GM11168 (cell line): ENCODE measurements around the gene DOCK4.

ENCODE experiments used
- in situ Hi-C: fragments of 300-500 bp; cut with MboI; formaldehyde crosslinking; loops from one replicate; pipeline ENCODE4 v1.12.0; 2022; ENCODE audit warnings: low sequenced_read_pairs; ENCODE audit not compliant: unreplicated experiment

The DOCK4 gene

GRCh38 chr7:111677848-111678247, 528.4 kb downstream of the DOCK4 start:
- in situ Hi-C loops = no loop called here

DNA sequence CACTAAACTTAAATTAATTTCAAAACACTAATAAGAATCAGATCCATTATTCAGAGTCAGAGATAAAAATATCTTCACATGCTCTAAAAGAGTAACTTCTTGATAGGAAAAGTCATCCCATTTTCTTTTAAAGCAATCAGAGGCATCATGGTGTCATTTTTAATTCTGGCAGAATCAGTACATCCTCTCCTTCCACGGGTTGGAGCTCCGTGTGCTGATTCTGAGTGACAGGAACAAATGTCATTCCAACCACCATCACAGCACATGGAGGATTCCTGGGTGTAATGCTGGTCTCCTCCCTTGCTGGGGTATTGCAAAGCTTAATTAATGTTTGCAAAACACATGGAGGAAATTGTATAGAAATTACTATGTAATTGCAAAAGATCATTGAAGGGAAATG, 529.4 kb downstream of the DOCK4 start:
- in situ Hi-C loops = no loop called here
